Prostate gland (tissue), 2 donors: ENCODE measurements around the gene SLC22A16. TPM values are rescaled to one million over a fixed set of nuclear protein-coding genes. Genes with fewer than 3 reads are reported as not detected.

Experiments used
- DNase-seq: peaks from one replicate; pipeline ENCODE4 v3.0.0-alpha.2; 2019; ENCODE audit warnings: low spot score
- H3K27ac ChIP-seq, 2 donors: fragments of 200-600 bp; sonication (generic); 2 replicates each; pipeline ENCODE4 v1.5.1; 2017 to 2019
- H3K27me3 ChIP-seq: fragments of 200-600 bp; sonication (generic); replicated peaks from 2 replicates; pipeline ENCODE4 v1.5.1; 2019; ENCODE audit not compliant: insufficient read depth
- H3K36me3 ChIP-seq, 2 donors: fragments of 200-600 bp; sonication (generic); 1 replicate in 1 of 2; 2 replicates in 1 of 2; pipeline versions ENCODE4 v1.5.1 to v1.8.1; 2017 to 2019
- H3K4me1 ChIP-seq: fragments of 200-600 bp; sonication (generic); replicated peaks from 2 replicates; pipeline ENCODE4 v1.5.1; 2019
- H3K4me3 ChIP-seq, 2 donors: fragments of 200-600 bp; sonication (generic); 2 replicates each; pipeline ENCODE4 v1.5.1; 2017 to 2019
- H3K9me3 ChIP-seq: fragments of 200-600 bp; sonication (generic); 2 replicates; pipeline ENCODE4 v1.5.1; 2017
- POLR2A ChIP-seq: fragments of 450-650 bp; IDR thresholded peaks from one replicate; pipeline ENCODE4 v1.6.1; 2016; ENCODE audit warnings: antibody characterized with exemption, mild to moderate bottlenecking
- POLR2AphosphoS5 ChIP-seq: sonication (generic); formaldehyde crosslinking; IDR thresholded peaks from one replicate; pipeline ENCODE4 v1.6.1; 2017; ENCODE audit warnings: antibody characterized with exemption
- WGBS: methylation state at CpG from one replicate; pipeline ENCODE4 v1.1.5; 2018; 5-methylcytosine and 5-hydroxymethylcytosine counted together
- intact Hi-C: fragments of 100-400 bp; cut with DNase I; formaldehyde crosslinking; loops from one replicate; pipeline ENCODE4 v1.14.2; 2022
- total RNA-seq, 2 donors: library from RNA; depleted of rRNA; stranded (reverse); fragments of >200 nt; gene quantifications; one replicate each; pipeline ENCODE4 v1.1.0, GENCODE V29; 2016
- TF ChIP-seq, protein P1 (sequence below), 4 experiments: fragments of 200-600 bp in 2 of 4; fragments of 450-650 bp in 2 of 4; sonication (generic) in 2 of 4; IDR thresholded peaks; 1 replicate in 3 of 4; 2 replicates in 1 of 4; pipeline ENCODE4 v1.5.1; 2016 to 2019; ENCODE audit warnings: antibody characterized with exemption in 4 of 4, mild to moderate bottlenecking in 2 of 4, moderate library complexity in 2 of 4

The SLC22A16 gene
- total RNA-seq, 2 donors from 2014 or later: 2.7 TPM; not detected in 1

DNA sequence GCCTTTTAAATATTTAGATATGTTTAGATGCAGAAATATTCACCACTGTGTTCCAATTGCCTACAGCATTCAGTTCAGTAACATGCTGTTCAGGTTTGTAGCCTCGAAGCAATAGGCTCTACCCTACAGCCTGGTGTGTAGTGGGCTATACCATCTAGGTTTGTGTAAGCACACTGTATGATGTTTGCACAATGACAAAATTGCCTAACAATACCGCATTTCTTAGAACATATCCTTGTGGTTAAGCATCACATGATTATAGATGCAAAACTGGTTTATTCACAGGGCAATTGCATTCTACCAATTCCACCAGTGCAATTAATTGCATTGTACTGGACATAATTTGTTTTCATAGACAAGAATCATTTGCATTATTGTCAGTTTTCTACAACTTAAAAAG is 7.9 kb upstream of the SLC22A16 start:
- no peak for DNase-seq
- H3K27me3 ChIP-seq: no peaks in the 10 kb centered on the region
- H3K27ac ChIP-seq: no peak overlapping the region
- no peak overlapping the region for H3K4me3 ChIP-seq
- H3K36me3 ChIP-seq: no peaks in the 10 kb centered on the region
- H3K9me3 ChIP-seq: no peaks in the 10 kb centered on the region
- 62% methylated on average over 2 of the region's 2 CpGs for WGBS
- TF ChIP-seq, protein P1, sequence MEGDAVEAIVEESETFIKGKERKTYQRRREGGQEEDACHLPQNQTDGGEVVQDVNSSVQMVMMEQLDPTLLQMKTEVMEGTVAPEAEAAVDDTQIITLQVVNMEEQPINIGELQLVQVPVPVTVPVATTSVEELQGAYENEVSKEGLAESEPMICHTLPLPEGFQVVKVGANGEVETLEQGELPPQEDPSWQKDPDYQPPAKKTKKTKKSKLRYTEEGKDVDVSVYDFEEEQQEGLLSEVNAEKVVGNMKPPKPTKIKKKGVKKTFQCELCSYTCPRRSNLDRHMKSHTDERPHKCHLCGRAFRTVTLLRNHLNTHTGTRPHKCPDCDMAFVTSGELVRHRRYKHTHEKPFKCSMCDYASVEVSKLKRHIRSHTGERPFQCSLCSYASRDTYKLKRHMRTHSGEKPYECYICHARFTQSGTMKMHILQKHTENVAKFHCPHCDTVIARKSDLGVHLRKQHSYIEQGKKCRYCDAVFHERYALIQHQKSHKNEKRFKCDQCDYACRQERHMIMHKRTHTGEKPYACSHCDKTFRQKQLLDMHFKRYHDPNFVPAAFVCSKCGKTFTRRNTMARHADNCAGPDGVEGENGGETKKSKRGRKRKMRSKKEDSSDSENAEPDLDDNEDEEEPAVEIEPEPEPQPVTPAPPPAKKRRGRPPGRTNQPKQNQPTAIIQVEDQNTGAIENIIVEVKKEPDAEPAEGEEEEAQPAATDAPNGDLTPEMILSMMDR (IDR thresholded peaks at IDR 0.05): no peak
- TF ChIP-seq POLR2A (no peak), POLR2AphosphoS5 (no peak)
- no peaks in the 10 kb centered on the region for H3K4me1 ChIP-seq
- intact Hi-C loops: no loop called here

DNA sequence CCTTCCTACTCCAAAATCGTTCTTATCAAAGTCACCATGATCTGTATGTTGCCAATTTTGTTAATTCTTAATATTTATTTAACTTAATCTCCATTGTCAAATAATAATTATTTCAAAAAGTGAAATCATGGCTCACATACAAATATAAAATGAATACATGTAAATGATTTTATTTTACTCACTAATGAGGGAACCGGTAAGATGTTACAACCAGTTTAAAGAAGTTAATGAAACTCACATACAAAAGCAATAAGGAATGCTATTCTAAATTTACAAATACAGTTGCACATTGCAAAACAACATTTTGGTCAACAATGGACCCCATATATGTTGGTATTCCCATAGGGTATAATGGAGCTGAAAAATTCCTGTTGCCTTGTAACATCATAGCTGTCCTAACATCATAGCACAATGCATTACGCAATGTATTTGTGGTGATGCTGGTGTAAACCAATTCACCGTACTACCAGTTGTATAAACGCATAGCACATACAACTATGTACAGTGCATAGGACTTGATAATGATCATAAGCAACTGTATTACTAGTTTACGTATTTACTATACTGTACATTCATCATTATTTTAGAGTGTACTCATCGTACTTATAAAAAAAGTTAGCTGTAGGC is 6.5 kb upstream of the SLC22A16 start:
- intact Hi-C loops: no loop called here
- H3K4me3 ChIP-seq: no peak overlapping the region

DNA sequence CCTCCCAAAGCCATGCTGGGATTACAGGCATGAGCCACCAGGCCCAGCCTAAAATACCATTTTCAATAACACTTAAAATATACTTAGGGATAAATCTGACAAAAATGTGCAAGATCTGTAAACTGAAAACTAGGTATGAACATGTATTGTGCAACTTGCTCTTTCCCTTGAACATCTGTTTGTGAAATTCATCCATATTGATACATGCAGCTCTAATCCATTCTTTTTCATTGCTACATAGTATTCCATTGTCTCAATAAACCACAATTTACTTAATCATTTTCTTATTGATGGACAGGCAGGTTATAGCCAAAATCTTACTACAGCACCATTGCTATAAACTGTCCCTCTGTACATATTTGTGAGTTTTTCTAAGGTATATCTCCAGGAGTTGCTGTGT is 4.7 kb upstream of the SLC22A16 start:
- no peak overlapping the region for H3K27ac ChIP-seq
- DNase-seq: no peak
- TF ChIP-seq POLR2A (no peak), POLR2AphosphoS5 (no peak)
- TF ChIP-seq, protein P1 (IDR thresholded peaks at IDR 0.05): no peak
- no peaks in the 10 kb centered on the region for H3K4me1 ChIP-seq
- H3K4me3 ChIP-seq: no peak overlapping the region
- H3K9me3 ChIP-seq: no peaks in the 10 kb centered on the region
- no peaks in the 10 kb centered on the region for H3K36me3 ChIP-seq
- no peaks in the 10 kb centered on the region for H3K27me3 ChIP-seq
- intact Hi-C loops: no loop called here

More for the DNA sequence above, 6.5 kb upstream of the SLC22A16 start:
- no peaks in the 10 kb centered on the region for H3K4me1 ChIP-seq
- no peak overlapping the region for H3K27ac ChIP-seq
- H3K27me3 ChIP-seq: no peaks in the 10 kb centered on the region
- 74% methylated on average over 7 of the region's 7 CpGs for WGBS
- no peak for TF ChIP-seq POLR2AphosphoS5
- H3K36me3 ChIP-seq: no peaks in the 10 kb centered on the region
- DNase-seq: no peak
- no peaks in the 10 kb centered on the region for H3K9me3 ChIP-seq

DNA sequence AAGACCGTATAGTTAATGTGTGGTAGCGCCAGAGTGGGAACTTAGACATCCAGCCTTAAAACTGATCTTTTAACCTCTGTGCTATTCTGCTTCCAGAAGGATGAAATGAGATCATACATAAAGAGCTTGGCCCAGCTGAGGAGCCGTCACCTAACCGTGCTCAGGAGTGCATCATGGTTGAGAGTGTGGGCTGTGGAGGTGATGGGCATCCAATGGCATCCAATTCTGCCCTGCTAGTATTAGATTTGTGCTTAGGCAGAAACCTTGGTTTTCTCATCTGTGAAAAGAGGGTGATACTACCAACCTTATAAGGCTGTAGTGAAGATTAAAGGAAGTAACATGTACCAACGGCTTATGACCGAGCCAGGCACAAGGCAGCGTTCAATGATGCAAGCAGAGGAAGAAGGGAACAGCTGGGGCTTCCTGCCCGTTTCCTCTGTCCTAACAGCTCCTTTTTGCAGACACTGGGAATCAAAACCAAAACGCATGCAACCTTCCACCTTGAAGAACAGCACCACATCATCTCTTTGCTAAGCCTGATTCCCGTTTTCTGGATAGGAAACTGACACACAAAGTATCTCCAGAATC is 1.3 kb downstream of the SLC22A16 start:
- no peaks in the 10 kb centered on the region for H3K9me3 ChIP-seq
- no peaks in the 10 kb centered on the region for H3K4me1 ChIP-seq
- H3K36me3 ChIP-seq: no peaks in the 10 kb centered on the region
- no peak overlapping the region for H3K4me3 ChIP-seq
- H3K27me3 ChIP-seq: no peaks in the 10 kb centered on the region
- 71% methylated on average over 10 of the region's 10 CpGs for WGBS
- intact Hi-C loops: no loop called here
- DNase-seq: no peak
- TF ChIP-seq, protein P1 (IDR thresholded peaks at IDR 0.05): no peak
- TF ChIP-seq POLR2A (no peak), POLR2AphosphoS5 (no peak)
- no peak overlapping the region for H3K27ac ChIP-seq

DNA sequence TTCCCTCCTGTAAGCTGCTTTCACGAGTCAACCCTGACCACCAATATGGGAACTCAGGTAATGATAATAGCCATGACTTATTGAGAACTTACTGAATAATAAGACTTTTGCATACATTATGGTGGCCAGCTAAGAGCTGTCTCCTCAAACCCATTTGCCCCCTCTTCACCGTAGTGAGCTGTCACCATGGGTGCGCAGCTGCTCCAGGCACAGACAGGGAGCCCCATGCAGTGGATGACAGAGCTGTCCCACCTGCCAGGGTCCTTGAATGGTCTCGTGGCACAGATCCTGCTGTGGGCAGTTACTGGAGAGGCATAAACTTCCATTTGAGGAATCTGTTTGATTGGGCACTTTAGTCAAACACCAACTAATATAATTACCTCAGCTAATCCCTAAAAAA is 1.9 kb downstream of the SLC22A16 start:
- no peak for DNase-seq
- H3K27ac ChIP-seq: no peak overlapping the region
- WGBS: 91% methylated on average over 4 of the region's 4 CpGs
- TF ChIP-seq POLR2AphosphoS5: no peak
- H3K9me3 ChIP-seq: no peaks in the 10 kb centered on the region
- no peak overlapping the region for H3K4me3 ChIP-seq
- H3K4me1 ChIP-seq: no peaks in the 10 kb centered on the region
- H3K27me3 ChIP-seq: no peaks in the 10 kb centered on the region
- intact Hi-C loops: no loop called here
- H3K36me3 ChIP-seq: no peaks in the 10 kb centered on the region

DNA sequence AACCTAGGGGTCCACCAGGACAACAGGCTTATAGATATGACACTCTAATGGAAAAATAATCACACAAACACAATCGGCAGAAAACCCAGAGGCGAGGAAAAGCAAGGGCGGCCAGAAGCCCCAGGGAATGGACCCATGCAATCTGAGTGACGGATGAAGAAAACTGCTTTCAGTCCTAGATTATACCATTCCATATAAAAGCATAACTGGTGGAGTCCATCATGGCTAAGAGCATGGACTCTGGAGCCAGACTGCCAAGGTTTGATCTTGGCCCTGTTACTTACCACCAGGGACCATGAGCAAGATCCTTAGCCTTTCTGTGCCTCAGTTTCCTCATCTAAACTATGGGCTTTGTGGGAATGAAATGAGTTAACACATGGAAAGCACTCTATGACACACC is 3.7 kb downstream of the SLC22A16 start:
- TF ChIP-seq POLR2AphosphoS5: no peak
- TF ChIP-seq, protein P1 (IDR thresholded peaks at IDR 0.05): no peak
- no peak for TF ChIP-seq POLR2A
- H3K9me3 ChIP-seq: no peaks in the 10 kb centered on the region
- no peak for DNase-seq
- intact Hi-C loops: no loop called here
- 91% methylated on average over 4 of the region's 4 CpGs for WGBS
- H3K36me3 ChIP-seq: no peaks in the 10 kb centered on the region
- no peak overlapping the region for H3K27ac ChIP-seq
- no peaks in the 10 kb centered on the region for H3K4me1 ChIP-seq
- H3K27me3 ChIP-seq: no peaks in the 10 kb centered on the region
- no peak overlapping the region for H3K4me3 ChIP-seq
